B cell (primary cell): Measurements from ENCODE around the gene SERINC1. TPM values are rescaled to one million over a fixed set of nuclear protein-coding genes. Genes with fewer than 3 reads are reported as not detected.

Experiments
- ATAC-seq: fragments of 200-7000 bp; cut with Tn5 transposase; one replicate; pipeline ENCODE4 v1.10.0; 2021; ENCODE audit warnings: low read depth, mild to moderate bottlenecking, moderate number of reproducible peaks, moderate library complexity
- CTCF ChIA-PET: fragments of 350-600 bp; sonication (Branson Sonifier 250); formaldehyde crosslinking; loops from one replicate; lab custom pipeline; 2021; ENCODE audit warnings: antibody characterized with exemption, inconsistent platforms; lab: Charles Lee
- POLR2A ChIA-PET: fragments of 350-600 bp; sonication (Branson Sonifier 250); formaldehyde crosslinking; loops from one replicate; lab custom pipeline; 2021; ENCODE audit warnings: antibody characterized with exemption; lab: Charles Lee
- DNase-seq: peaks from one replicate; pipeline ENCODE4 v3.0.0; 2013
- H2AFZ ChIP-seq: 2 replicates; pipeline ENCODE4 v1.6.1; 2012; ENCODE audit warnings: mild to moderate bottlenecking, low read depth, low read length; ENCODE audit not compliant: insufficient read depth, poor library complexity, severe bottlenecking
- H3K27ac ChIP-seq, 2 donors: 1 replicate in 1 of 2; 2 replicates in 1 of 2; pipeline ENCODE4 v1.5.1; 2012 to 2013; ENCODE audit warnings: low read length in 2 of 2, mild to moderate bottlenecking in 2 of 2, moderate library complexity in 1 of 2
- H3K27me3 ChIP-seq, 4 experiments: fragments of 200-600 bp in 1 of 4; sonication (generic) in 1 of 4; replicated peaks in 1 of 4; 1 replicate in 2 of 4; 2 replicates in 2 of 4; pipeline versions ENCODE4 v1.6.1 to v1.7.0; 2013 to 2016; ENCODE audit warnings: low read length in 3 of 4, mild to moderate bottlenecking in 2 of 4, mixed read lengths in 1 of 4, moderate library complexity in 1 of 4; ENCODE audit not compliant: insufficient read depth in 4 of 4, control insufficient read depth in 3 of 4; ENCODE audit errors: control extremely low read depth in 1 of 4
- H3K36me3 ChIP-seq, 2 experiments: replicated peaks in 1 of 2; 1 replicate in 1 of 2; 2 replicates in 1 of 2; pipeline versions ENCODE4 v1.6.1 to v1.7.1; 2013; ENCODE audit warnings: low read length in 1 of 2; ENCODE audit not compliant: insufficient read depth in 2 of 2, control insufficient read depth in 1 of 2; ENCODE audit errors: control extremely low read depth in 1 of 2, extremely low read depth in 1 of 2
- H3K4me1 ChIP-seq, 2 donors: fragments of 200-600 bp in 1 of 2; sonication (generic) in 1 of 2; 1 replicate in 1 of 2; 2 replicates in 1 of 2; pipeline versions ENCODE4 v1.5.1 to v1.6.1; 2013 to 2017; ENCODE audit warnings: low read length in 2 of 2; ENCODE audit not compliant: control insufficient read depth in 2 of 2, insufficient read depth in 2 of 2
- H3K4me2 ChIP-seq: replicated peaks from 2 replicates; pipeline ENCODE3; 2012; ENCODE audit warnings: mild to moderate bottlenecking, low read depth, low read length; ENCODE audit not compliant: poor library complexity, severe bottlenecking
- H3K4me3 ChIP-seq, 5 experiments: fragments of 200-600 bp in 1 of 5; sonication (generic) in 1 of 5; 1 replicate in 3 of 5; 2 replicates in 2 of 5; pipeline versions ENCODE4 v1.5.1 to v1.7.0; 2011 to 2016; ENCODE audit warnings: low read length in 4 of 5, mild to moderate bottlenecking in 4 of 5, low read depth in 2 of 5, control low read depth in 1 of 5, moderate library complexity in 1 of 5; ENCODE audit not compliant: insufficient read depth in 1 of 5; ENCODE audit errors: control extremely low read depth in 1 of 5, extremely low read depth in 1 of 5
- H3K79me2 ChIP-seq: fragments of 200-600 bp; sonication (generic); one replicate; pipeline ENCODE4 v1.6.0; 2016; ENCODE audit warnings: low read length; ENCODE audit not compliant: control insufficient read depth, insufficient read depth
- H3K9ac ChIP-seq: fragments of 200-600 bp; sonication (generic); 2 replicates; pipeline ENCODE4 v1.6.1; 2017; ENCODE audit warnings: mild to moderate bottlenecking, low read length, moderate library complexity
- H3K9me3 ChIP-seq, 3 donors: one replicate each; pipeline versions ENCODE4 v1.6.1 to v1.7.1; 2013; ENCODE audit warnings: low read length in 2 of 3; ENCODE audit not compliant: control insufficient read depth in 2 of 3, insufficient read depth in 1 of 3; ENCODE audit errors: control extremely low read depth in 1 of 3
- H4K20me1 ChIP-seq: 2 replicates; pipeline ENCODE4 v1.6.0; 2012; ENCODE audit warnings: mild to moderate bottlenecking, low read length; ENCODE audit not compliant: insufficient read depth, control insufficient read depth, poor library complexity, severe bottlenecking
- H3K27ac Mint-ChIP-seq: one replicate; pipeline ENCODE4 v1.8.0; 2021; ENCODE audit warnings: mixed read lengths
- H3K27me3 Mint-ChIP-seq: one replicate; pipeline ENCODE4 v1.8.0; 2021; ENCODE audit warnings: mixed read lengths
- H3K4me1 Mint-ChIP-seq: one replicate; pipeline ENCODE4 v1.8.0; 2021; ENCODE audit warnings: mixed read lengths
- H3K4me3 Mint-ChIP-seq: one replicate; pipeline ENCODE4 v1.8.0; 2021; ENCODE audit warnings: mixed read lengths
- H3K9me3 Mint-ChIP-seq: one replicate; pipeline ENCODE4 v1.8.0; 2022; ENCODE audit warnings: mixed read lengths; ENCODE audit not compliant: insufficient read depth
- EZH2 ChIP-seq: IDR thresholded peaks from 2 replicates; pipeline ENCODE4 v1.6.1; 2012; ENCODE audit warnings: borderline replicate concordance, low read depth, mild to moderate bottlenecking, moderate library complexity, low read length; ENCODE audit not compliant: insufficient read depth, poor library complexity, severe bottlenecking
- WGBS: methylation state at CpG from one replicate; pipeline ENCODE4 v1.1.5; 2013; ENCODE audit warnings: missing lambda C conversion rate; ENCODE audit not compliant: insufficient coverage; 5-methylcytosine and 5-hydroxymethylcytosine counted together
- intact Hi-C: fragments of 100-400 bp; cut with micrococcal nuclease; formaldehyde crosslinking; loops from one replicate; pipeline ENCODE4 v1.10.0; 2022
- polyA plus RNA-seq: library from polyadenylated mRNA; depleted of rRNA; stranded (reverse); fragments of >200 nt; gene quantifications from 2 replicates; pipeline ENCODE4 v1.2.3, GENCODE V29; 2012
- total RNA-seq, 2 donors: library from RNA; stranded (reverse); fragments of 120-200 nt in 1 of 2; gene quantifications; 1 replicate in 1 of 2; 2 replicates in 1 of 2; pipeline versions ENCODE4 v1.2.3 to v1.2.4, GENCODE V29; 2013 to 2022
- TF ChIP-seq, protein P1 (sequence below): fragments of 200-600 bp; IDR thresholded peaks from one replicate; pipeline ENCODE4 v1.8.0; 2022; ENCODE audit warnings: antibody characterized with exemption, mild to moderate bottlenecking

SERINC1 gene
- total and polyA plus RNA-seq, 2 donors (not counting 1 experiment from before 2014, with no cell fraction given) = 17.2 to 92.1 TPM

DNA sequence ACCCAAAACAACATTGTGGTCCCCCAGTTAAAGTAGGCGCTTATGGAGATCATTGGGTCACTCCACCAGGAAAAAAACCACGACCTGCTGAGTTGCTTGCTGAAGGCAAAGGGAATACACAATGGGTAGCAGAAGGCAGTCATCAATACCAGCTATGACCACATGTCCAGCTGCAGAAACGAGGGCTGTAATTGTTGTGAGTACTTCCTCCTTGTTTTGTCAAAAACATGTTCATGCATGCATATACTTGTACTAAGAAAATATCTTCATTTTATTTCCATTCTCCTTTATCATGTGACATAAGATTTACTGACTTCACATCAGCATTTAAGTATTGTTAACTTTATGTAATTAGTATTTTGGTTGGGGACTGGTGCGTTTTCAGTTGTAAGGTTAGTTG lies 16.9 kb downstream of the SERINC1 start:
- H3K4me1 ChIP-seq = peaks cover 6 to 7% of the 10 kb centered on the region in 2 donors
- H3K27ac ChIP-seq = no peak overlapping the region
- POLR2A ChIA-PET = no interaction called here
- Mint-ChIP-seq H3K27me3 (no peaks in the 10 kb centered on the region), H3K4me3 (no peak overlapping the region), H3K9me3 (no peaks in the 10 kb centered on the region), H3K4me1 (peaks cover 16% of the 10 kb centered on the region), H3K27ac (no peak overlapping the region)
- H3K79me2 ChIP-seq = peaks cover 29% of the 10 kb centered on the region
- H3K4me3 ChIP-seq = no peak overlapping the region
- intact Hi-C loops = no loop called here
- CTCF ChIA-PET = no interaction called here
- ATAC-seq (no peak), DNase-seq (no peak)
- H3K9me3 ChIP-seq = no peaks in the 10 kb centered on the region
- 89% methylated on average over 3 of the region's 4 CpGs for WGBS
- H3K9ac ChIP-seq = no peak overlapping the region
- no peaks in the 10 kb centered on the region for H3K27me3 ChIP-seq
- H2AFZ ChIP-seq = no peak overlapping the region
- H4K20me1 ChIP-seq = peaks cover 76% of the 10 kb centered on the region
- H3K4me2 ChIP-seq = no peak overlapping the region
- TF ChIP-seq, protein P1, sequence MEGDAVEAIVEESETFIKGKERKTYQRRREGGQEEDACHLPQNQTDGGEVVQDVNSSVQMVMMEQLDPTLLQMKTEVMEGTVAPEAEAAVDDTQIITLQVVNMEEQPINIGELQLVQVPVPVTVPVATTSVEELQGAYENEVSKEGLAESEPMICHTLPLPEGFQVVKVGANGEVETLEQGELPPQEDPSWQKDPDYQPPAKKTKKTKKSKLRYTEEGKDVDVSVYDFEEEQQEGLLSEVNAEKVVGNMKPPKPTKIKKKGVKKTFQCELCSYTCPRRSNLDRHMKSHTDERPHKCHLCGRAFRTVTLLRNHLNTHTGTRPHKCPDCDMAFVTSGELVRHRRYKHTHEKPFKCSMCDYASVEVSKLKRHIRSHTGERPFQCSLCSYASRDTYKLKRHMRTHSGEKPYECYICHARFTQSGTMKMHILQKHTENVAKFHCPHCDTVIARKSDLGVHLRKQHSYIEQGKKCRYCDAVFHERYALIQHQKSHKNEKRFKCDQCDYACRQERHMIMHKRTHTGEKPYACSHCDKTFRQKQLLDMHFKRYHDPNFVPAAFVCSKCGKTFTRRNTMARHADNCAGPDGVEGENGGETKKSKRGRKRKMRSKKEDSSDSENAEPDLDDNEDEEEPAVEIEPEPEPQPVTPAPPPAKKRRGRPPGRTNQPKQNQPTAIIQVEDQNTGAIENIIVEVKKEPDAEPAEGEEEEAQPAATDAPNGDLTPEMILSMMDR = no peak
- no peak for TF ChIP-seq EZH2
- H3K36me3 ChIP-seq = peaks cover 24 to 84% of the 10 kb centered on the region in 2 experiments

DNA sequence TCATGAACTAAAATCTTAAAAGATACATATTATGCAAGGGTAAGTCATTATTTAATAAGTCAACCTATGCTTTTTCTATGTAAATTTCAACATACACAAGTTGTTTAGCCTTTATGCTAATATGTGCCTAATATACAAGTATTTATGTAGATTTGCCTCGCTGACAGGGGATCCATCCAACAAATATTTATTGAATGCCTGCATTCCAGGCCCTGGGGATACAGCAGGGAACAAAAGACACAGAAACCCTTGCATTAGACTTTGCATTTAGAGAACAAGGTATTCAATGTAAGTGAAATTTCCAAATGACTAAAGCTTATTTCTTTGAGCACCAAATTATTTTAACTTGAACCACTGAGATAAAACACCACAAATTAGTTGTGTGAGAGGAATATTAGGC lies 19.1 kb downstream of the SERINC1 start:
- H3K36me3 ChIP-seq = peaks cover 21 to 84% of the 10 kb centered on the region in 2 experiments
- intact Hi-C loops = no loop called here
- no peak overlapping the region for H3K4me2 ChIP-seq
- no peaks in the 10 kb centered on the region for H3K4me1 ChIP-seq
- Mint-ChIP-seq H3K4me1 (peaks cover 5% of the 10 kb centered on the region), H3K27ac (no peak overlapping the region), H3K9me3 (no peaks in the 10 kb centered on the region), H3K27me3 (no peaks in the 10 kb centered on the region), H3K4me3 (no peak overlapping the region)
- DNase-seq (no peak), ATAC-seq (no peak)
- POLR2A ChIA-PET = no interaction called here
- no peak overlapping the region for H3K9ac ChIP-seq
- H3K27ac ChIP-seq = no peak overlapping the region
- H4K20me1 ChIP-seq = peaks cover 63% of the 10 kb centered on the region
- WGBS = no CpG with 5 or more reads among the region's 1 CpG
- no peaks in the 10 kb centered on the region for H3K9me3 ChIP-seq
- H3K4me3 ChIP-seq = no peak overlapping the region
- H3K27me3 ChIP-seq = no peaks in the 10 kb centered on the region
- TF ChIP-seq, protein P1 = no peak
- TF ChIP-seq EZH2 = no peak
- H2AFZ ChIP-seq = no peak overlapping the region
- peaks cover 11% of the 10 kb centered on the region for H3K79me2 ChIP-seq
- CTCF ChIA-PET = no interaction called here
